CD4-positive, alpha-beta T cell (primary cell): ENCODE data around the gene ENO1. TPM values are rescaled to one million over a fixed set of nuclear protein-coding genes. Genes with fewer than 3 reads are reported as not detected.

Source experiments
- ATAC-seq: fragments of 200-7000 bp; cut with Tn5 transposase; one replicate; pipeline ENCODE4 v1.10.0; 2022; ENCODE audit warnings: mild to moderate bottlenecking; ENCODE audit not compliant: poor library complexity
- CTCF ChIA-PET: fragments of 350-600 bp; sonication (Branson Sonifier 250); formaldehyde crosslinking; loops from one replicate; lab custom pipeline; 2021; ENCODE audit warnings: antibody characterized with exemption, inconsistent platforms; lab: Charles Lee
- POLR2A ChIA-PET: fragments of 350-600 bp; sonication (Branson Sonifier 250); formaldehyde crosslinking; loops from one replicate; lab custom pipeline; 2021; ENCODE audit warnings: antibody characterized with exemption, inconsistent platforms; lab: Charles Lee
- DNase-seq, 14 experiments: peaks; one replicate each; pipeline ENCODE4 v3.0.0-alpha.2; 2013 to 2020; ENCODE audit warnings: mixed read lengths in 2 of 14
- H3K27ac ChIP-seq, 2 donors: one replicate each; pipeline versions ENCODE4 v1.5.1 to v1.7.0; 2013; ENCODE audit warnings: low read length in 2 of 2, low read depth in 1 of 2, mild to moderate bottlenecking in 1 of 2
- H3K27me3 ChIP-seq, 2 experiments: 1 replicate in 1 of 2; 2 replicates in 1 of 2; pipeline versions ENCODE4 v1.6.1 to v1.7.0; 2013; ENCODE audit warnings: low read length in 2 of 2, control low read depth in 1 of 2, mild to moderate bottlenecking in 1 of 2, moderate library complexity in 1 of 2; ENCODE audit not compliant: insufficient read depth in 2 of 2, control insufficient read depth in 1 of 2
- H3K36me3 ChIP-seq: one replicate; pipeline ENCODE4 v1.6.1; 2013; ENCODE audit warnings: low read length, control low read depth; ENCODE audit not compliant: insufficient read depth
- H3K4me1 ChIP-seq: one replicate; pipeline ENCODE4 v1.6.1; 2013; ENCODE audit warnings: low read length, control low read depth; ENCODE audit not compliant: insufficient read depth
- H3K4me3 ChIP-seq: one replicate; pipeline ENCODE4 v1.5.1; 2013; ENCODE audit warnings: mild to moderate bottlenecking, low read length, moderate library complexity
- H3K9me3 ChIP-seq, 2 experiments: 1 replicate in 1 of 2; 2 replicates in 1 of 2; pipeline versions ENCODE4 v1.6.1 to v1.7.0; 2013; ENCODE audit warnings: low read length in 2 of 2, mild to moderate bottlenecking in 2 of 2, control low read depth in 1 of 2, moderate library complexity in 1 of 2; ENCODE audit not compliant: control insufficient read depth in 1 of 2, insufficient read depth in 1 of 2
- H3K27ac Mint-ChIP-seq: one replicate; pipeline ENCODE4 v1.8.0; 2020; ENCODE audit warnings: mixed read lengths
- H3K27me3 Mint-ChIP-seq: one replicate; pipeline ENCODE4 v1.8.0; 2021; ENCODE audit warnings: mixed read lengths
- H3K36me3 Mint-ChIP-seq: one replicate; pipeline ENCODE4 v1.8.0; 2021; ENCODE audit warnings: low read depth, mixed read lengths
- H3K4me1 Mint-ChIP-seq: one replicate; pipeline ENCODE4 v1.8.0; 2021; ENCODE audit warnings: low read depth, mixed read lengths
- H3K4me3 Mint-ChIP-seq: one replicate; pipeline ENCODE4 v1.8.0; 2020; ENCODE audit warnings: mild to moderate bottlenecking, mixed read lengths
- H3K9me3 Mint-ChIP-seq: one replicate; pipeline ENCODE4 v1.8.0; 2020; ENCODE audit warnings: mixed read lengths
- intact Hi-C, 2 experiments: fragments of 100-400 bp; cut with DNase I in 1 of 2; cut with micrococcal nuclease in 1 of 2; formaldehyde crosslinking; loops; one replicate each; pipeline versions ENCODE4 v1.15.1 to v1.9.0; 2023 to 2025; cut with DNase I, micrococcal nuclease
- microRNA-seq: library from miRNA; unstranded; fragments of <30 nt; microRNA quantifications from one replicate; pipeline ENCODE4 v1.2.0, GENCODE V29; 2021; ENCODE audit warnings: borderline microRNAs expressed, borderline replicate concordance
- total RNA-seq, 174 experiments: library from RNA in 2 of 174; stranded (reverse) in 2 of 174; gene quantifications; one replicate each; pipeline ENCODE4 v1.2.3 and lab custom pipeline; 2021 to 2026
- TF ChIP-seq, protein P1 (sequence below): fragments of 200-600 bp; IDR thresholded peaks from one replicate; pipeline ENCODE4 v1.8.0; 2022; ENCODE audit warnings: antibody characterized with exemption, mild to moderate bottlenecking

The ENO1 gene
- total RNA-seq, 2 experiments from 2014 or later, result 120 to 129 TPM

DNA sequence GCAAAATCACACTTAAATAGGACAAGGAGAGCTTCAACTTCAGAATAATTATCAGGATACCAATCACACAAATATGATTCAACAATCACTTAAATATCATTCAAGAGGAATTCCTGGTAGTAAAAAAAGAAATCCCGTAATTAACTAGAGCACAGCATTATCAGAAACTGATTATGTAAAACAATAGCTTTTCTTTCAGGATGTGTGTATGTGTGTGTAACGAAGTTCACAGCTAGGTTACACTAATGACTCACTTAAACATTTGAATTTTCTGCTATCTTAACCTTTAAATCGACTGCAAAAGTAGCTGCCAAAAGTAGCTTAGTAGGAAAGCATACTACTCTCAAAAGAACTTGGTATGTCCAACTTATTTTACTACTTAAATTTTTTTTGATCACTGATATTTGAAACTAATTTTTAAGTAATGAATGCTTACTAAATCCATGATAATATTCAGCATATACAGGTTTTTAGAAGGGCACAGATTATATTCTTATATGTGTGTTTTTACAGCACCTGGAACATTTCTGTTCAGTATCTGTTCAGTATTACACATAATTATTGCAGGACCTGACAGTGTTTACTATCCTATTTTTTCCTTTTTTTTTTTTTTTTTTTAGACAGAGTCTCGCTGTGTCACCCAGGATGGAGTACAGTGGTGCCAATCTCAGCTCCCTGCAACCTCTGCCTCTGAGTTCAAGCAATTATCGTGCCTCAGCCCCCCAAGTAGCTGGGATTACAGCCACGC, 65.3 kb downstream of the ENO1 start:
- H3K27me3 ChIP-seq, result no peaks in the 10 kb centered on the region
- no peaks in the 10 kb centered on the region for H3K36me3 ChIP-seq
- DNase-seq (no peak), ATAC-seq (no peak)
- H3K27ac ChIP-seq, result no peak overlapping the region
- peaks cover 16% of the 10 kb centered on the region for H3K4me1 ChIP-seq
- ChIA-PET CTCF (interaction anchor here (0.8 to 1.5 kb wide), 3 partner anchors 11 to 21 kb away, joined by 3 to 6 read pairs (median 3); no protein-coding TSS in a partner anchor), POLR2A (no interaction called here)
- Mint-ChIP-seq H3K27ac (no peak overlapping the region), H3K4me1 (peaks cover 40% of the 10 kb centered on the region), H3K36me3 (peaks cover 13% of the 10 kb centered on the region), H3K4me3 (no peak overlapping the region), H3K9me3 (no peaks in the 10 kb centered on the region), H3K27me3 (peaks cover 3% of the 10 kb centered on the region)
- H3K4me3 ChIP-seq, result no peak overlapping the region
- H3K9me3 ChIP-seq, result no peaks in the 10 kb centered on the region
- intact Hi-C loops, result loop anchor here in 1 of 2 experiments (10.0 kb wide), 3 partner anchors 388 to 1028 kb away; partner anchors contain the start of genes H6PD and PER3
- TF ChIP-seq, protein P1, sequence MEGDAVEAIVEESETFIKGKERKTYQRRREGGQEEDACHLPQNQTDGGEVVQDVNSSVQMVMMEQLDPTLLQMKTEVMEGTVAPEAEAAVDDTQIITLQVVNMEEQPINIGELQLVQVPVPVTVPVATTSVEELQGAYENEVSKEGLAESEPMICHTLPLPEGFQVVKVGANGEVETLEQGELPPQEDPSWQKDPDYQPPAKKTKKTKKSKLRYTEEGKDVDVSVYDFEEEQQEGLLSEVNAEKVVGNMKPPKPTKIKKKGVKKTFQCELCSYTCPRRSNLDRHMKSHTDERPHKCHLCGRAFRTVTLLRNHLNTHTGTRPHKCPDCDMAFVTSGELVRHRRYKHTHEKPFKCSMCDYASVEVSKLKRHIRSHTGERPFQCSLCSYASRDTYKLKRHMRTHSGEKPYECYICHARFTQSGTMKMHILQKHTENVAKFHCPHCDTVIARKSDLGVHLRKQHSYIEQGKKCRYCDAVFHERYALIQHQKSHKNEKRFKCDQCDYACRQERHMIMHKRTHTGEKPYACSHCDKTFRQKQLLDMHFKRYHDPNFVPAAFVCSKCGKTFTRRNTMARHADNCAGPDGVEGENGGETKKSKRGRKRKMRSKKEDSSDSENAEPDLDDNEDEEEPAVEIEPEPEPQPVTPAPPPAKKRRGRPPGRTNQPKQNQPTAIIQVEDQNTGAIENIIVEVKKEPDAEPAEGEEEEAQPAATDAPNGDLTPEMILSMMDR, result no peak

GRCh38 chr1:8812081-8812480, 66.4 kb downstream of the ENO1 start:
- Mint-ChIP-seq H3K36me3 (peaks cover 8% of the 10 kb centered on the region), H3K27me3 (no peaks in the 10 kb centered on the region), H3K27ac (no peak overlapping the region), H3K4me3 (no peak overlapping the region), H3K4me1 (peaks cover 37% of the 10 kb centered on the region), H3K9me3 (no peaks in the 10 kb centered on the region)
- Histone ChIP-seq H3K4me1 (peaks cover 16% of the 10 kb centered on the region), H3K9me3 (no peaks in the 10 kb centered on the region), H3K36me3 (no peaks in the 10 kb centered on the region), H3K27ac (no peak overlapping the region), H3K4me3 (no peak overlapping the region), H3K27me3 (no peaks in the 10 kb centered on the region)
- TF ChIP-seq, protein P1, result no peak
- intact Hi-C loops, result loop anchor here in 1 of 2 experiments (10.0 kb wide), 3 partner anchors 387 to 1027 kb away; partner anchors contain the start of genes H6PD and PER3
- ChIA-PET POLR2A (no interaction called here), CTCF (interaction anchor here (1.5 kb wide), 1 partner anchor 10 kb away, joined by 6 read pairs; no protein-coding TSS in a partner anchor)
- no peak for DNase-seq
- no peak for ATAC-seq

Small RNA genes within 50 kb of the gene (microRNA-seq; reads per million reads assigned to microRNA genes)
- gene MIR6728, result not detected

Other genes with a start within 250 kb of the ENO1 start
- 10 to 100 TPM; 78.4 to 84.0 TPM for gene RERE, start 61.0 kb downstream of the ENO1 start, total RNA-seq
- gene CA6, start 67.2 kb upstream of the ENO1 start, total RNA-seq, result under 1 TPM in 1 of 2 experiments, not detected in 1; 0.20 TPM
- not detected for gene SLC2A7, start 147.7 kb upstream of the ENO1 start, total RNA-seq
- gene SLC2A5, start 190.9 kb upstream of the ENO1 start, total RNA-seq, result not detected